ENCODE data around the gene KRTAP4-3. TPM values are rescaled to one million over a fixed set of nuclear protein-coding genes. Genes with fewer than 3 reads are reported as not detected.

KRTAP4-3 gene
- total RNA-seq, 1 experiment from 2014 or later, result not detected

DNA sequence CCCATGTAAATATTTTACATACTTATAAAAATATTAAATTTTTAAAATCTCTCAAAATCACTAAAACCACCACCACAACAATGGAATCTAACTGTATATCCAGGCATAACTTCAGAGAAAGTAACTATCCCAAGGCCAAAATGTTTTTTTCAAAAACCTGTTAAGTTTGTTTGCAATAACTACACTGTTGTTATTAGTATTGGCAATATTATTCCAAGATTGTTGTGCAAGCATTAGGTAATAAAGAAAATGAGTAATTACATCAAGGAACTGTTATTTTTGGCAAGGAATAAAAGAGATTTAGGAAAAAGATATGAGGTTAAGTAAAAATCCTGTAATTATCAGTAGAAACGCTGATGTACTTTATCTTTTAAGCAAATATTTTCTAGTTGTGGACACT lies 40.6 kb downstream of the KRTAP4-3 start:
- intact Hi-C loops (cut with micrococcal nuclease; ENCODE audit: unreplicated experiment), result no loop called here
- DNase-seq (ENCODE audit: low read depth, low spot score), result no peak
- no TSS peak for BruUV-seq (replicated peaks)

DNA sequence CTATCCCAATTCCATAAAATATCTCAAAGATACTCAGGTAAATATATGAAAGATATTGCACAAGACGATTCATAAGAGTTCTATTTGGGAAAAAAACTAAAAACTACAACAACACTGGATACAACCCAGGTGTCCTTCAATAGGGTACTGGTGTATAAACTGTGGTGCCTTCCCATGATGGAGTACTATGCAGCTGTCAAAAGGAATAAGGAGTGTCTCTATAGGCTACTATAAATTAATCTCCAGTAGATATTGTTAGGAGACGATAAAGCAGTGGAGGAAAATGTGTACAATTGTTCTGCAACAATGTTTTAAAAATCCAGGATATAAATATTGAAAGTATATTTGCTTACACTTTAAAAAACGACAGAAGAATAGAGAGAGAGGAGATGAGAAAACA lies 41.6 kb downstream of the KRTAP4-3 start:
- Histone ChIP-seq H3K27ac (ENCODE audit: low read length) (no peak overlapping the region), H3K4me3 (ENCODE audit: low read depth in 2 of 2, low read length in 2 of 2) (no peak overlapping the region), H3K27me3 (ENCODE audit: control insufficient read depth, insufficient read depth, low read length) (no peaks in the 10 kb centered on the region; the same call in 1 of the 2 replicates), H3K36me3 (ENCODE audit: control insufficient read depth, insufficient read depth, low read length) (no peaks in the 10 kb centered on the region), H3K4me1 (ENCODE audit: control insufficient read depth, insufficient read depth, low read length) (no peaks in the 10 kb centered on the region), H3K9me3 (ENCODE audit: control insufficient read depth, insufficient read depth, low read depth, low read length) (no peaks in the 10 kb centered on the region)
- no TSS peak for BruUV-seq (replicated peaks)
- in situ Hi-C loops (cut with HindIII; ENCODE audit: low pct_unique_long_range_greater_than_20kb, low sequenced_read_pairs), result no loop called here
- TF ChIP-seq, protein P1, sequence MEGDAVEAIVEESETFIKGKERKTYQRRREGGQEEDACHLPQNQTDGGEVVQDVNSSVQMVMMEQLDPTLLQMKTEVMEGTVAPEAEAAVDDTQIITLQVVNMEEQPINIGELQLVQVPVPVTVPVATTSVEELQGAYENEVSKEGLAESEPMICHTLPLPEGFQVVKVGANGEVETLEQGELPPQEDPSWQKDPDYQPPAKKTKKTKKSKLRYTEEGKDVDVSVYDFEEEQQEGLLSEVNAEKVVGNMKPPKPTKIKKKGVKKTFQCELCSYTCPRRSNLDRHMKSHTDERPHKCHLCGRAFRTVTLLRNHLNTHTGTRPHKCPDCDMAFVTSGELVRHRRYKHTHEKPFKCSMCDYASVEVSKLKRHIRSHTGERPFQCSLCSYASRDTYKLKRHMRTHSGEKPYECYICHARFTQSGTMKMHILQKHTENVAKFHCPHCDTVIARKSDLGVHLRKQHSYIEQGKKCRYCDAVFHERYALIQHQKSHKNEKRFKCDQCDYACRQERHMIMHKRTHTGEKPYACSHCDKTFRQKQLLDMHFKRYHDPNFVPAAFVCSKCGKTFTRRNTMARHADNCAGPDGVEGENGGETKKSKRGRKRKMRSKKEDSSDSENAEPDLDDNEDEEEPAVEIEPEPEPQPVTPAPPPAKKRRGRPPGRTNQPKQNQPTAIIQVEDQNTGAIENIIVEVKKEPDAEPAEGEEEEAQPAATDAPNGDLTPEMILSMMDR (IDR thresholded peaks at IDR 0.05), result no peak
- TF ChIP-seq, protein P2, sequence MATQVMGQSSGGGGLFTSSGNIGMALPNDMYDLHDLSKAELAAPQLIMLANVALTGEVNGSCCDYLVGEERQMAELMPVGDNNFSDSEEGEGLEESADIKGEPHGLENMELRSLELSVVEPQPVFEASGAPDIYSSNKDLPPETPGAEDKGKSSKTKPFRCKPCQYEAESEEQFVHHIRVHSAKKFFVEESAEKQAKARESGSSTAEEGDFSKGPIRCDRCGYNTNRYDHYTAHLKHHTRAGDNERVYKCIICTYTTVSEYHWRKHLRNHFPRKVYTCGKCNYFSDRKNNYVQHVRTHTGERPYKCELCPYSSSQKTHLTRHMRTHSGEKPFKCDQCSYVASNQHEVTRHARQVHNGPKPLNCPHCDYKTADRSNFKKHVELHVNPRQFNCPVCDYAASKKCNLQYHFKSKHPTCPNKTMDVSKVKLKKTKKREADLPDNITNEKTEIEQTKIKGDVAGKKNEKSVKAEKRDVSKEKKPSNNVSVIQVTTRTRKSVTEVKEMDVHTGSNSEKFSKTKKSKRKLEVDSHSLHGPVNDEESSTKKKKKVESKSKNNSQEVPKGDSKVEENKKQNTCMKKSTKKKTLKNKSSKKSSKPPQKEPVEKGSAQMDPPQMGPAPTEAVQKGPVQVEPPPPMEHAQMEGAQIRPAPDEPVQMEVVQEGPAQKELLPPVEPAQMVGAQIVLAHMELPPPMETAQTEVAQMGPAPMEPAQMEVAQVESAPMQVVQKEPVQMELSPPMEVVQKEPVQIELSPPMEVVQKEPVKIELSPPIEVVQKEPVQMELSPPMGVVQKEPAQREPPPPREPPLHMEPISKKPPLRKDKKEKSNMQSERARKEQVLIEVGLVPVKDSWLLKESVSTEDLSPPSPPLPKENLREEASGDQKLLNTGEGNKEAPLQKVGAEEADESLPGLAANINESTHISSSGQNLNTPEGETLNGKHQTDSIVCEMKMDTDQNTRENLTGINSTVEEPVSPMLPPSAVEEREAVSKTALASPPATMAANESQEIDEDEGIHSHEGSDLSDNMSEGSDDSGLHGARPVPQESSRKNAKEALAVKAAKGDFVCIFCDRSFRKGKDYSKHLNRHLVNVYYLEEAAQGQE (IDR thresholded peaks at IDR 0.05; ENCODE audit: insufficient read depth in 1 of 2, low read depth in 2 of 2, low read length in 1 of 2), result no peak
- no peak for TF ChIP-seq POLR2AphosphoS5 (IDR thresholded peaks at IDR 0.05; ENCODE audit: low read depth, low read length)
- no peak for TF ChIP-seq TCF7L2 (IDR thresholded peaks at IDR 0.05; ENCODE audit: low read depth, low read length)
- TF ChIP-seq SIN3A (IDR thresholded peaks at IDR 0.05; ENCODE audit: borderline replicate concordance, insufficient read depth, low read depth, low read length), result no peak
- DNase-seq (ENCODE audit: low read depth, low spot score) (no peak), ATAC-seq (no peak)
- intact Hi-C loops (cut with micrococcal nuclease; ENCODE audit: unreplicated experiment), result no loop called here
- ChIA-PET CTCF (no interaction called here), POLR2A (no interaction called here)

More for the DNA sequence above, 40.6 kb downstream of the KRTAP4-3 start:
- Histone ChIP-seq H3K27me3 (ENCODE audit: control insufficient read depth, insufficient read depth, low read length) (peaks cover 3% of the 10 kb centered on the region; the same call in 1 of the 2 replicates), H3K36me3 (ENCODE audit: control insufficient read depth, insufficient read depth, low read length) (no peaks in the 10 kb centered on the region), H3K9me3 (ENCODE audit: control insufficient read depth, insufficient read depth, low read depth, low read length) (no peaks in the 10 kb centered on the region), H3K4me1 (ENCODE audit: control insufficient read depth, insufficient read depth, low read length) (no peaks in the 10 kb centered on the region), H3K4me3 (ENCODE audit: low read depth in 2 of 2, low read length in 2 of 2) (no peak overlapping the region), H3K27ac (ENCODE audit: low read length) (no peak overlapping the region)
- no peak for ATAC-seq
- TF ChIP-seq TCF7L2 (IDR thresholded peaks at IDR 0.05; ENCODE audit: low read depth, low read length) (no peak), POLR2AphosphoS5 (IDR thresholded peaks at IDR 0.05; ENCODE audit: low read depth, low read length) (no peak), SIN3A (IDR thresholded peaks at IDR 0.05; ENCODE audit: borderline replicate concordance, insufficient read depth, low read depth, low read length) (no peak)
- TF ChIP-seq, protein P1 (IDR thresholded peaks at IDR 0.05), result no peak
- TF ChIP-seq, protein P2 (IDR thresholded peaks at IDR 0.05; ENCODE audit: insufficient read depth in 1 of 2, low read depth in 2 of 2, low read length in 1 of 2), result no peak
- POLR2A ChIA-PET, result no interaction called here
- in situ Hi-C loops (cut with HindIII; ENCODE audit: low pct_unique_long_range_greater_than_20kb, low sequenced_read_pairs), result no loop called here
- CTCF ChIA-PET, result no interaction called here
